Pancreas (tissue), 10 donors: ENCODE results near the gene CLIP4. TPM values are rescaled to one million over a fixed set of nuclear protein-coding genes. Genes with fewer than 3 reads are reported as not detected.
A peak's percentile ranks its signal among the peaks of the same experiment; 100 is the strongest.

Source experiments
- ATAC-seq, 4 donors: fragments of 200-7000 bp; cut with Tn5 transposase; one replicate each; pipeline versions ENCODE4 v1.8.0 to v1.9.1; 2020; ENCODE audit warnings: mild to moderate bottlenecking in 4 of 4, moderate library complexity in 4 of 4
- DNase-seq, 6 donors: peaks; one replicate each; pipeline ENCODE4 v3.0.0-alpha.2; 2020
- FAIRE-seq: peaks from 2 replicates; lab custom pipeline; 2012; peaks lifted over from hg19 to GRCh38; lab: Jason Lieb, UNC
- H3K27ac ChIP-seq, 4 donors: fragments of 200-600 bp; sonication (generic); 1 replicate in 3 of 4; 2 replicates in 1 of 4; pipeline versions ENCODE4 v1.5.0 to v1.8.0; 2020
- H3K27me3 ChIP-seq, 4 donors: fragments of 200-600 bp; one replicate each; pipeline ENCODE4 v1.8.0; 2021
- H3K36me3 ChIP-seq, 3 donors: fragments of 200-600 bp; sonication (generic) in 1 of 3; one replicate each; pipeline versions ENCODE4 v1.5.0 to v1.8.0; 2020 to 2021
- H3K4me1 ChIP-seq, 3 donors: fragments of 200-600 bp; one replicate each; pipeline ENCODE4 v1.8.0; 2021
- H3K4me3 ChIP-seq, 4 donors: fragments of 200-600 bp; sonication (generic) in 2 of 4; one replicate each; pipeline versions ENCODE4 v1.5.0 to v1.8.0; 2020 to 2021
- H3K9me3 ChIP-seq, 4 donors: fragments of 200-600 bp; one replicate each; pipeline ENCODE4 v1.8.0; 2021
- WGBS, 2 donors: extraction: QIAGEN DNeasy Blood & Tissue Kit; methylation state at CpG; one replicate each; pipeline ENCODE4 v1.1.7; 2013; 5-methylcytosine and 5-hydroxymethylcytosine counted together
- intact Hi-C, 3 donors: fragments of 100-400 bp; cut with DNase I; formaldehyde crosslinking; loops; one replicate each; pipeline versions ENCODE4 v1.11.1 to v1.14.2; 2022
- polyA plus RNA-seq, 2 donors: library from polyadenylated mRNA; stranded (reverse); fragments of 200-250 nt; gene quantifications; one replicate each; pipeline ENCODE4 v1.2.3, GENCODE V29; 2013
- total RNA-seq, 6 donors: library from RNA; stranded (reverse); fragmentation: NEBNext Ultra II Directional in 4 of 6; extraction: Animal tissue kit (Norgen Biotek cat#: 25700) in 4 of 6; gene quantifications; one replicate each; pipeline versions ENCODE4 v1.2.1 to v1.2.4, GENCODE V29; 2021 to 2023
- TF ChIP-seq, protein P1 (sequence below), 4 donors: fragments of 200-600 bp; sonication (generic) in 3 of 4; IDR thresholded peaks; one replicate each; pipeline versions ENCODE4 v1.5.0 to v1.8.0; 2021; ENCODE audit warnings: antibody characterized with exemption in 4 of 4
- donor health status: healthy with polysubstance abuse.
- donor health status: DM: no; HTN: no; CAD: no; lungs with moderate emphysema.
- donor health status: DM: no; HTN: no; CAD: no.
- donor health status: control.
- donor health status: control.
- donor health status: Bipolar disorder and iron deficiency.
- donor health status: DM: yes; HTN: yes; CAD: no.
- donor health status: DM: no; HTN: no; CAD: no.
- donor health status: DM: no; HTN: no; CAD: no.
- donor health status: DM: yes; HTN: yes; CAD: no.

The CLIP4 gene
- total and polyA plus RNA-seq, 8 donors: 4.5 to 18.3 (median 7.0) TPM

DNA sequence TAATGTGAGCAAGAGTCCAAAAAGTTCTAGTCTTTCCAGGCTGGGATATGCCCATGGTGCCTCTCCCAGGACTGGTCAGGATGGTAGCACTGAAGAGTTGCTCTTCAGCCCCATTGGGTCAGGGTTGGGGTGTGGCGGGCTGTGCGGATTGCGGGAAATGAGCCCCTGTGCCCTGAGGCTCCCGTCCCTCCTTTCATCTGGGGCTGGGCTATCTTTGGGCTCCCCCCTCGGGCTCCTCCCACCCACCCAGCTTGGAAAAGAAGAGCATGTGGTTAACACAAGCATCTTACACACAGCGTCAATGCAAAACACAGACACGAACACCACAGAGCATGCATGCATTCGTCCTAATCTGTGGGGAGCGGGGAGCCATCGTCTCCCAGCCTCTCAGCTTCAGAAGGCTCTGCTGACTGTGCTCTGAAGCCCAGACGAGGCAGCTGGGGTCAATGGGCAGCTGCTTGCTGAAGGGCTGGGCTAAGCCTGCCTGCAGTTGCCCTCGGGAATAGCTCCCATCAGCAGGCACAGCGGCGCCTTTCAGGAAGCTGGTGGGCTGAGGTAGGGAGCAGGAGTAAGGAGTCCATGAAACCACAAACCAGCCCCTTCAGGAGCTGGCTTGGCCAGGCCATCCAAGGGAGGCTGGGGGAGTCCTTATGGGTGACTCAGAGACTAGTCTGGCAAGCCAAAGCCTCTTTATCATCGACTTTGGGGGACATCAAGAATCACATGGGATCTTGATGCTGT, 112.9 kb downstream of the CLIP4 start:
- H3K9me3 ChIP-seq: no peaks in the 10 kb centered on the region
- no peaks in the 10 kb centered on the region for H3K27me3 ChIP-seq
- 49 to 54% methylated on average over 15 of the region's 15 CpGs for WGBS, 2 donors
- ATAC-seq (no peak), DNase-seq (peak in 1 of 6 donors; percentile 42), FAIRE-seq (no peak)
- no peaks in the 10 kb centered on the region for H3K4me1 ChIP-seq
- TF ChIP-seq, protein P1, sequence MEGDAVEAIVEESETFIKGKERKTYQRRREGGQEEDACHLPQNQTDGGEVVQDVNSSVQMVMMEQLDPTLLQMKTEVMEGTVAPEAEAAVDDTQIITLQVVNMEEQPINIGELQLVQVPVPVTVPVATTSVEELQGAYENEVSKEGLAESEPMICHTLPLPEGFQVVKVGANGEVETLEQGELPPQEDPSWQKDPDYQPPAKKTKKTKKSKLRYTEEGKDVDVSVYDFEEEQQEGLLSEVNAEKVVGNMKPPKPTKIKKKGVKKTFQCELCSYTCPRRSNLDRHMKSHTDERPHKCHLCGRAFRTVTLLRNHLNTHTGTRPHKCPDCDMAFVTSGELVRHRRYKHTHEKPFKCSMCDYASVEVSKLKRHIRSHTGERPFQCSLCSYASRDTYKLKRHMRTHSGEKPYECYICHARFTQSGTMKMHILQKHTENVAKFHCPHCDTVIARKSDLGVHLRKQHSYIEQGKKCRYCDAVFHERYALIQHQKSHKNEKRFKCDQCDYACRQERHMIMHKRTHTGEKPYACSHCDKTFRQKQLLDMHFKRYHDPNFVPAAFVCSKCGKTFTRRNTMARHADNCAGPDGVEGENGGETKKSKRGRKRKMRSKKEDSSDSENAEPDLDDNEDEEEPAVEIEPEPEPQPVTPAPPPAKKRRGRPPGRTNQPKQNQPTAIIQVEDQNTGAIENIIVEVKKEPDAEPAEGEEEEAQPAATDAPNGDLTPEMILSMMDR (IDR thresholded peaks at IDR 0.05): no peak
- no peaks in the 10 kb centered on the region for H3K36me3 ChIP-seq
- no peak overlapping the region for H3K4me3 ChIP-seq
- intact Hi-C loops: no loop called here
- H3K27ac ChIP-seq: no peak overlapping the region

DNA sequence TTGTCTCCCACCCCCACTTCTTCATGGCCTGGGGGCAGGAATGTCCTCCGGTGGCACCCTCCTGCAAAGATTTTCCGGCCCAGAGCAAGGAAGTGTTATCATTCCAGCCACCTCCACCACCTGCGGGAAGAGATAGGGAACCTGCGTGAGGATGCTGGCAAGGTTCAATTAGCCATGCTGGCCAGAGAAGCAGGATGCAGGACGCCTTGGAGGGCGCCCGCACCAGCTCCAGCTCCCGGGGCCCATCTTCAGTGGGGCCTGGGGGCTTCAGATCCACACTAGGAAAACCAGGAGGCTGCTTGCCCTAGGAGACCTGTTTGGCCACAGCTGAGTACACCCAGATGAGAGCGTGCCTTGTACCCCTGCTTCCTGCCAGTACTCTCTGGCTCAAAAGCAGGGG, 113.7 kb downstream of the CLIP4 start:
- ATAC-seq (no peak), DNase-seq (peak in 1 of 6 donors; percentile 24), FAIRE-seq (no peak)
- no peaks in the 10 kb centered on the region for H3K4me1 ChIP-seq
- H3K36me3 ChIP-seq: no peaks in the 10 kb centered on the region
- intact Hi-C loops: no loop called here
- H3K4me3 ChIP-seq: no peak overlapping the region
- no peaks in the 10 kb centered on the region for H3K9me3 ChIP-seq
- H3K27me3 ChIP-seq: no peaks in the 10 kb centered on the region
- WGBS, 2 donors: 48 to 52% methylated on average over 9 of the region's 9 CpGs
- TF ChIP-seq, protein P1 (IDR thresholded peaks at IDR 0.05): no peak
- no peak overlapping the region for H3K27ac ChIP-seq

DNA sequence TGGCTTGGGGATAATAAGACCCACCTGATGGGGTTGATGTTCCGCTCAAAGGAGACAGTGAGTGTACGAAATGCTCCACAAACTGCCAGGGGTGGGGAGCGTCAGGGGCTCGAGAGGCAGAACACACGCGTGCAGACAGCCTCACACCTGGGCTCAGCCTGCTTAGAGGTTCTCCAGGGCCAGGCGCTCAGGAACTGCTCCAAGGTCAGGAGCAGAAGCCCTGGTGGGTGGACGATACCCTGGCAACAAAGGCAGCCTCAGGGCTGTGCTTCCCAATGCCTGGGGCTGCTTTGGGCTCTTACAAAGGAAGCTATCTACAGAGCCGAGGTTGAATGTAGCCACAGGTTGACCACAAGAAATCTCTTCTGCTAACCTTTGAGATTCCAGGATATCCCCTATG, 114.4 kb downstream of the CLIP4 start:
- TF ChIP-seq, protein P1 (IDR thresholded peaks at IDR 0.05): no peak
- no peak overlapping the region for H3K4me3 ChIP-seq
- intact Hi-C loops: no loop called here
- no peak for FAIRE-seq
- no peaks in the 10 kb centered on the region for H3K4me1 ChIP-seq
- no peaks in the 10 kb centered on the region for H3K36me3 ChIP-seq
- H3K27me3 ChIP-seq: no peaks in the 10 kb centered on the region
- H3K27ac ChIP-seq: no peak overlapping the region
- no peak for DNase-seq
- WGBS, 2 donors: 60 to 75% methylated on average over 9 of the region's 9 CpGs
- no peaks in the 10 kb centered on the region for H3K9me3 ChIP-seq
- no peak for ATAC-seq

DNA sequence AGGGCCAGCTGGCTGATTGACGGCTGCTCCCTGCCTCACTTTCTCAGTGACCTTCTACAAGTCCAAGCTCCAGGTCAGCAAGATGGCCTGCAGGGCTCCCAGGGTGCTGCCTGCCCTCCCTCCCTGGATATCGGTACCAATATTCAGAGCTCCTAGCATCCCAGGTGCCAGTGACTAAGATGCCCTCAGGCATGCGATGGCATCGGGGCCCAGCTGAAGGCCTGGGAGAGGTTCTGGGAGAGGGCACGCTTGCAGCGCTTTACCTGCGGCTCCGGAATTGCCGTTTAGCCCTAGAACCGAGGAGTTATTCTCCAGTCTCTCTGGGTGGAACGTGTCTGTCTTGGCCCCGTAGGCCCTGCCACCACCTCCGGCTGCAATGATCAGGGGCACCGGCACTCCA, 116.8 kb downstream of the CLIP4 start:
- DNase-seq (no peak), ATAC-seq (no peak), FAIRE-seq (no peak)
- TF ChIP-seq, protein P1 (IDR thresholded peaks at IDR 0.05): no peak
- H3K9me3 ChIP-seq: no peaks in the 10 kb centered on the region
- intact Hi-C loops: no loop called here
- H3K27ac ChIP-seq: no peak overlapping the region
- 89 to 90% methylated on average over 14 of the region's 14 CpGs for WGBS, 2 donors
- H3K4me1 ChIP-seq: no peaks in the 10 kb centered on the region
- H3K27me3 ChIP-seq: no peaks in the 10 kb centered on the region
- H3K4me3 ChIP-seq: no peak overlapping the region
- H3K36me3 ChIP-seq: no peaks in the 10 kb centered on the region

DNA sequence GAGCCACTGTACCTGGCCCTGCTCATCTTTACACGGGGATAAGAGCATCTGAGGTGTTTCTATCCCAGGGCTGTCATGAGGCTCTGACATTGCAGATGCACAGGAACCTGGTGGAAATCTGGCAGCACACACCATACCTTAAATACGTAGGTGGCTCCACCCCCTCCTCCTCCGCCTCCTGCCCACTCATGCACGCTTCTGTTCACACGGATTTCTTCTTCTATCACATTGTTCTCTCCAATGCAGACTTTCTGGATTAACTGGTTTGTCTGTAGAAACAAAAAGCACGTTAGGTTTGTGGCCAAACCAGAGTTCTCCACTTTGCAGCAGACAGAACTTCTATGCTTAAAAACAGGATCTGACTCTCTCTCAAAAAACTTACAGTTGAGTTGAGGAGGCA, 118.2 kb downstream of the CLIP4 start:
- no peak for DNase-seq
- ATAC-seq: no peak
- intact Hi-C loops: no loop called here
- Histone ChIP-seq H3K27me3 (no peaks in the 10 kb centered on the region), H3K4me1 (no peaks in the 10 kb centered on the region), H3K36me3 (no peaks in the 10 kb centered on the region), H3K27ac (no peak overlapping the region), H3K4me3 (no peak overlapping the region), H3K9me3 (no peaks in the 10 kb centered on the region)
- no peak for FAIRE-seq
- TF ChIP-seq, protein P1 (IDR thresholded peaks at IDR 0.05): no peak
- 40 to 44% methylated on average over 6 of the region's 6 CpGs for WGBS, 2 donors
